GM12891 (cell line): ENCODE results near the gene STX2.

Experiments used
- PAX5 ChIP-seq: IDR thresholded peaks from 2 replicates; pipeline ENCODE4 v1.6.1; 2011; ENCODE audit warnings: low read length, moderate library complexity, mild to moderate bottlenecking; ENCODE audit not compliant: insufficient read depth, severe bottlenecking
- POLR2A ChIP-seq: IDR thresholded peaks from 2 replicates; pipeline ENCODE4 v1.6.1; 2011; ENCODE audit warnings: low read depth, low read length, control low read depth
- POLR2AphosphoS5 ChIP-seq: IDR thresholded peaks from 2 replicates; pipeline ENCODE4 v1.6.1; 2011; ENCODE audit warnings: low read depth, low read length, control low read depth
- SPI1 ChIP-seq: IDR thresholded peaks from 2 replicates; pipeline ENCODE4 v1.6.1; 2011; ENCODE audit warnings: low read depth, low read length, control low read depth
- TAF1 ChIP-seq: IDR thresholded peaks from 2 replicates; pipeline ENCODE4 v1.6.1; 2011; ENCODE audit warnings: low read depth, low read length, control low read depth

GRCh38 chr12:130807309-130807708 lies 31.7 kb downstream of the STX2 start:
- TF ChIP-seq POLR2A = no peak
- TF ChIP-seq TAF1 = no peak
- no peak for TF ChIP-seq POLR2AphosphoS5
- TF ChIP-seq PAX5 = no peak
- TF ChIP-seq SPI1 = no peak
